ENCODE measurements around the gene ABAT. TPM values are rescaled to one million over a fixed set of nuclear protein-coding genes. Genes with fewer than 3 reads are reported as not detected.

The ABAT gene
- total RNA-seq, 6 experiments from 2014 or later = 0.51 to 1.3 (median 0.59) TPM

- no peak for TF ChIP-seq CTCF (IDR thresholded peaks at IDR 0.05)
- H3K9me3 Mint-ChIP-seq = no peaks in the 10 kb centered on the region
Observed at GRCh38 chr16:8663192-8664089, 11.0 kb upstream of the ABAT start.

GRCh38 chr16:8665529-8665928 is 8.9 kb upstream of the ABAT start:
- Mint-ChIP-seq H3K4me1 (ENCODE audit: low read depth) (no peaks in the 10 kb centered on the region), H3K27me3 (ENCODE audit: insufficient read depth) (peaks cover 21% of the 10 kb centered on the region), H3K4me3 (no peak overlapping the region), H3K36me3 (ENCODE audit: low read depth) (no peaks in the 10 kb centered on the region), H3K27ac (no peak overlapping the region), H3K9me3 (no peaks in the 10 kb centered on the region)
- DNase-seq = no peak
- TF ChIP-seq CTCF (IDR thresholded peaks at IDR 0.05) = no peak

More at GRCh38 chr16:8663192-8664089, 11.0 kb upstream of the ABAT start:
- no peak overlapping the region for H3K27ac Mint-ChIP-seq
- no peak overlapping the region for H3K4me3 Mint-ChIP-seq
- H3K36me3 Mint-ChIP-seq (ENCODE audit: low read depth) = no peaks in the 10 kb centered on the region
- DNase-seq = no peak
- H3K27me3 Mint-ChIP-seq (ENCODE audit: insufficient read depth) = peaks cover 28% of the 10 kb centered on the region
- no peaks in the 10 kb centered on the region for H3K4me1 Mint-ChIP-seq (ENCODE audit: low read depth)

GRCh38 chr16:8667492-8667891 is 6.9 kb upstream of the ABAT start:
- H3K27me3 Mint-ChIP-seq (ENCODE audit: insufficient read depth) = peaks cover 21% of the 10 kb centered on the region
- no peak for TF ChIP-seq CTCF (IDR thresholded peaks at IDR 0.05)
- DNase-seq = no peak
- H3K36me3 Mint-ChIP-seq (ENCODE audit: low read depth) = no peaks in the 10 kb centered on the region
- H3K9me3 Mint-ChIP-seq = no peaks in the 10 kb centered on the region
- no peak overlapping the region for H3K4me3 Mint-ChIP-seq
- H3K27ac Mint-ChIP-seq = no peak overlapping the region
- H3K4me1 Mint-ChIP-seq (ENCODE audit: low read depth) = no peaks in the 10 kb centered on the region

- TF ChIP-seq CTCF (IDR thresholded peaks at IDR 0.05) = no peak
- Mint-ChIP-seq H3K27ac (no peak overlapping the region), H3K9me3 (no peaks in the 10 kb centered on the region), H3K36me3 (ENCODE audit: low read depth) (no peaks in the 10 kb centered on the region), H3K4me1 (ENCODE audit: low read depth) (no peaks in the 10 kb centered on the region), H3K27me3 (ENCODE audit: insufficient read depth) (peaks cover 22% of the 10 kb centered on the region), H3K4me3 (no peak overlapping the region)
- no peak for DNase-seq
Observed at GRCh38 chr16:8668113-8668512, 6.3 kb upstream of the ABAT start.

GRCh38 chr16:8669481-8669880 is 4.9 kb upstream of the ABAT start:
- no peak overlapping the region for H3K4me3 Mint-ChIP-seq
- no peaks in the 10 kb centered on the region for H3K36me3 Mint-ChIP-seq (ENCODE audit: low read depth)
- no peaks in the 10 kb centered on the region for H3K9me3 Mint-ChIP-seq
- H3K27me3 Mint-ChIP-seq (ENCODE audit: insufficient read depth) = peaks cover 21% of the 10 kb centered on the region
- TF ChIP-seq CTCF (IDR thresholded peaks at IDR 0.05) = no peak
- no peaks in the 10 kb centered on the region for H3K4me1 Mint-ChIP-seq (ENCODE audit: low read depth)
- DNase-seq = no peak
- H3K27ac Mint-ChIP-seq = no peak overlapping the region
